OCI-M1 (cell line): Measurements from ENCODE around the gene MTUS2.

Experiments used
- DNase-seq: peaks from one replicate; lab custom pipeline; 2025; lab: John Stamatoyannopoulos, UW

Gene MTUS2

DNA sequence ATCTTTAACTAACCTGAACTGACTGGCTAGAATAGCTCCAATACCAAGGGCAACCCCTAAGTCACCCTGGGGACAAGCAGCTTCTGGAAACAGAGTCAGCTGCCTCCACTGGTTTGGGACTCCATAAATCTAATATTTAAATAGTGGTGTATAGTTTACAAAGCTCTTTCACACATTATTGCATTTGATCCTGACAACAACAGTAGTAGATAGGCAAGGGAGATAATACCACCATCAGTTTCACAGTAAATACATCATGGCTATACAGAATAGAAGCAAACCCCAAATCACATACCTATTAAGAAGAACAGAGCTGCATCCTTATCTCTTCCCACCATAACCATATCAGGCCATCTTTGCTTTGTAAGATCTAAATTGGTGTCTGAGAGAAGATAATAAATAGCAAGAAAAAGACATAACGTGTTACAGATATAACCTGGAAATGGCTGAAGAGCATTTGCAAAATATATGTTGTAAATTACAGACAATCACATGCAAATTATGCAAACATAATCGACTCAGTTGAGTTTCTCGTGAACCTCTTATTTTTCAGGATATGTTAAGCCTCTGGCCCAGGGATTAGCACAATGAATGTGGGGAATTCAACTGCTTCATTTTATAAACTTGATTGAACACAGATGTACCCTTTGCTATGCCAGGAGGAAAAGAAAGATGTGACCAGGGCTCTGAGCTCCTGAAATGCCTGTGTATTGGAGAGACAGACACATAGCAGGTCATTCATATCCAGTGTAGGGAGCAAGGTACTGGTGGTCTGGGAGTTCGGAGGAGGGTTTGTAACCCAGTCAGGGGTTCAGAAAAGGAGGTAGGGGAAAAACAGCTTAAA is 632.9 kb downstream of the MTUS2 start:
- no peak for DNase-seq

DNA sequence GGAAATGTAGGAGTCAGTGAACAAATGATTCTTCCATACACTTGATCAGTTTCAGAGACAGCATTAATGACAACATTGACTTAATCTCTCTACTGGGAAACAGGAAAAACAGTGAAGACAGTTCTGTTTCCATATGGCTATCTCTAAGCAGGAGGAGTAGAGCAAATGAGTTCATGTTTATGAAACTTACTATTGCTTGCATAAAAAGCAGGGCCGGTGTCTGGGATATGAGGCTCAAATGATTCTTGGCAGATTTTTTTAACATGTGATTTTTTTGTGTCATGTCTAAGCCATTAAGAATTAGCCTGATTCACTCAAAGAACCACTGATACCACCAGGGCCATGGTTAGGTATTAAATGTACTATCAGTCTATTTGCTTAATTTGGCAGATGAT is 633.5 kb downstream of the MTUS2 start:
- DNase-seq: no peak

DNA sequence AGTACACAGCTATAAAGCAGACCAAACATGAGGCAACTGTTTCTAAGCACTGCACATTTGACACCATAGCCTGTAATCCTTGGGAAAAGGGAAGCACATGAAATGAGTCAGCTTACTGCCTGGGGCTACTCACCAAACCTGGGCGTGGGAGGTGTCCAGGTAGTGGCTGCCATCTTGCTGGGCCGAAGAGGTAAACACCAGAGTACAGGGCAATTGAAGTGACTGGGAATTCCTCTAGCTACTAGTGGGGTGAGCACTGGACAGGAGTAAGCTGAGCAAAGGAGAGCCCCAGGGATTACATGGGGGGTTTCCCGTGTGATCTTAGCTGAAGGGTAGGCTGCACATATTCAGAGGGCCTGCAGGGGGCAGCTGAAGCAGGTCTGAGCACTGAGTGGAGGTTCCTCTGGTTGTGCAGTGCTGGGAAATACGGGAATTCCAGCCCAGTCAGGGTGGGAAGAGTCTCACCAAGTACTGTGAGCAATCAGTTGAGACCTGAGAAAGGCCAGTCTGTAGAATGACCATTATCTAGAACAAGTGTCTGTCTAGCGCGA is 634.9 kb downstream of the MTUS2 start:
- peak; percentile 61 for DNase-seq

DNA sequence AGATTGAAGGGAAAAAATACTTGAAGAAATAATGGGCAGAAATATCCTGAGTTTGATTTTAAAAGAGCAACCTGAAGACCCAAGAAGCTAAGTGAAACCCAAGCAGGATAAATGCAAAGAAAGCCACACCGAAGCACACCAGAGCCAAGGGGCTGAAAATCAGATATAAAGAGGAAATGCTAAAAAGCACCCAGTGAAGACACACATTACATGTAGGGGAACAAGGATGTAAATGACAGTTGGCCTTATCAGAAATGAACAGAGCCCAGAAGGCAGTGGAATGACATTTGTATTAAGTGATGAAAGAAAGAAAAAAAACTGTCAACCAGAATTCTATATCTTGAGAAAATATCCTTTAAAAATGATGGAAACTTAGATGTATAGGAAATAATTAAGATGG is 636.3 kb downstream of the MTUS2 start:
- DNase-seq: peak; percentile 89

DNA sequence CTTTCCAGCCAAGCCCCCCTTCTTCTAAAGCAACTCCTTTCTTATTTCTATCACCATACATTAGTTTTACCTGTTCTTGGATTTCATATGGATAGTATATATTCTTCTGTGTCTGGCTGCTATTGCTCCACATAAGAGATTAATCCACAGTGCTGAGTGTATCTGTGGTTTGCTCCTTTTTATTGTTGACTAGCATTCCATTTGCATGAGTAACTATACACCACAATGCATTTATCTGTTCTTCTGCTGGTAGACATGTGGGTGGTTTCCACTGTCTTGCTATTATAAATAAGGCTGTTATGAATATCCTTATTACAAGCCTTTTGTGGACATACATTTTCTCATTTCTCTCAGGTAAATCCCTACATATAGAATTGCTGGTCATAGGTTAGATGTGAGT is 637.2 kb downstream of the MTUS2 start:
- DNase-seq: peak; percentile 41

DNA sequence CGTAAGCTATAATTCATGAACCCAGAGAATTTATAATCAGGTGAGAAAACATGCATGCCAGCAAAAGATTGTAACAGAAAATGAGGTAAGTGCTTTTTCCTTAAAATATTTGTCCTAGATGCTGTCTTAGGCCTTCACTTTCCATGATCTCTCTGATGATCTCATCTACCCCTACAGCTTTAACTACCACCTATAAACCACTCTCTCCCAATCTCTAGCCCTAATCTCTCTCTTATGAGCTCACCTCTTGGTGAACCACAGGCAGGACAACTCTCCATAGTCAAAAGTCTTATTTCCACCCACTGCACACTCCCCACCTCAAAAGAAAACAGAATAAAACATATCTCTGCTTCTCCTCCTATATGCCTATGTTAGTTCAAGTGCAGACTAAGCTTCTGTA is 638.3 kb downstream of the MTUS2 start:
- DNase-seq: no peak

DNA sequence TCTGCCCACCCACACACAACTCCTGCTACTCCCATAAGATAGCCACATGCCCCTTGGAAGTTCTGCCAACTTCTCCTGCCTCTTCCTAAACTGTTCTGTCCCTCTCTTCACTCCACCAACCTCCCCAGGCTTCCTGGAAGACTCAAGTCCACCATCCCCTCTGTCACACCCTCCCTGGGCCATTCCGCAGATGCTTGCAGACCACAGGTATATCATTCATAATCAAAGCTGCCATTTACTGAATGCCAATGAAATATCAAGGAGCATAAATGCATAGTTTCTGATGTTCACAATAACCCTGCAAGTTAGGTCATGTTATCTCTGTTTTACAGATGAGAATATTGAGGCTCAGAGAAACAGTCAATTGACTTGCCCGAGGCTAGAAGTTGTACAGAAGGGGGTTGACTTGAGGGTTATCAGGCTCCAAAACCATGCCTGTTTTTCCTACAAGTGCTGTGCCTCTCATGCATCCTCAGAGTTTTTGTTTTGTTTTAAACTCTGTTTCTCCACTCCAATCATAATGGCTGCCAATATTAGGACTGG is 639.7 kb downstream of the MTUS2 start:
- peak; percentile 8 for DNase-seq

DNA sequence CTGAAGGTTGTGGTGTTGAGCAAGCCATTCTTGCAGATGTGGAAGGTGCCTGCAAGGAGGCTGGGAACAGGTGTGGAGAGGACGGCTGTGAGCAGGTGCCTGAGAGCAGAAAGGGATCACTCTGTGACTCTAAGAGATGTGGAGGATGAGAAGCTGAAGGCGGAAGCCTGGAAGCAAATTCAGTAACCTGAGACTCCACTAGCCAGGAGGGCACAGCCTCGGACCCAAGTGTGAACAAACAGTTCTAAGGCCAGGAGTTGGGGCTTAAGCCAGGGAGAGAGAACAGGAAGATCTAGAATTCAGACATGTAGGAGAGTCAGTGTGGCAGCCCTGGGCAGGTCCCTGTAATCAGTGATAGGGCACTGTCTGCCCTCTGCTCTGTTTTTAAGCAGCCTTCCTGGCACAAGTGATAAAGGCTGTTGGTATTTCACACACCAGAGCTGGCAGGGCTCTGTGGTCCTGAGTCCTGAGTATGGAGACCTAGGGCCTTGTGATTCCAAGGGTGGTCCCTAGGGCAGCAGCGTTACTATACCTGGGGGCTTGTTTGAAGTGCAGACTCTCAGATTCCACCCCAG is 644.1 kb downstream of the MTUS2 start:
- DNase-seq: no peak

DNA sequence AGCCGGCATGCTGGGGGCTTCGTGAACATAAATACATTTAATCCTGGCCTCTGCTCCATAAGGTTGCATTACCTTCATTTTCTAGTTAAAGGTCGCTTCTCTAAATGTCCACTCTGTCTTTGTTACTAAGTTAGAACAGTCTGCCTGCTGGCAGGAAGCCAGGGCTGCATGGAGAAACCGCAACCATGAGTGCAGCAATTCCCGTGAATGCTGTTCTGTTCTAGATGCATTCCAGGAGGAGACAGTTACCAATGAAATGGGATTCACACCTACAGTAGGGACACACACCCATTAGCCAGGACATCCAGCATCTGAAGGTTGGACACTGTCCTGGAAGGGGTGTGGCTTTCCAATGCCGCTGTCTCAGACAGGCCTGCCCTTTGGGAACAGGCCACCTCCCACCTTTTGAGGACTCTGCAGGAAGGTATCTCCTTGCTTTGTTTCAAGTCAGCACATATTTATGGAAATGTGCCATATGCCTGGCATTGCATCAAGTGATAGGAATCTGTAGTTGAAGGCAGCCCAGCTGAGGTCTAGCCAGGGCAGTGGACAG is 645.7 kb downstream of the MTUS2 start:
- DNase-seq: no peak

DNA sequence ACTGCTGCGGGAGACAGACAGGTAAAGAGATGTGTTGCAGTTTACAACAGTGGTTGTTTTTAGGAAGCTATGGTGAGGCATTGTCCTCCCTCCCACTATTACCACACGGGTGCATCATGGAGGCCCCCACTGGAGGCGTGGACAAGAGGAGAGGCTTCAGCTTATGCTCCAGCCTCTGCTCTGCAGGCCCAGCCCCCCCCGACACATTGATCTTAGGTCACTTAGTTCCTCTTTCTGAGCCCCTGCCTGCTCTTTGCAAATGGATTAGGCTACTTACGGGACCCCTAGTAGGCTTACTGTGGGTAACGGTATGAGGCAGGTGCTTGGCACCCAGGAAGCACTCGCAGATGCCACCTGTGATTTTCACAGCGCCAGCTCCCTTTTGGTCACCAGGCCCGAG is 651.4 kb downstream of the MTUS2 start:
- peak; percentile 71 for DNase-seq

DNA sequence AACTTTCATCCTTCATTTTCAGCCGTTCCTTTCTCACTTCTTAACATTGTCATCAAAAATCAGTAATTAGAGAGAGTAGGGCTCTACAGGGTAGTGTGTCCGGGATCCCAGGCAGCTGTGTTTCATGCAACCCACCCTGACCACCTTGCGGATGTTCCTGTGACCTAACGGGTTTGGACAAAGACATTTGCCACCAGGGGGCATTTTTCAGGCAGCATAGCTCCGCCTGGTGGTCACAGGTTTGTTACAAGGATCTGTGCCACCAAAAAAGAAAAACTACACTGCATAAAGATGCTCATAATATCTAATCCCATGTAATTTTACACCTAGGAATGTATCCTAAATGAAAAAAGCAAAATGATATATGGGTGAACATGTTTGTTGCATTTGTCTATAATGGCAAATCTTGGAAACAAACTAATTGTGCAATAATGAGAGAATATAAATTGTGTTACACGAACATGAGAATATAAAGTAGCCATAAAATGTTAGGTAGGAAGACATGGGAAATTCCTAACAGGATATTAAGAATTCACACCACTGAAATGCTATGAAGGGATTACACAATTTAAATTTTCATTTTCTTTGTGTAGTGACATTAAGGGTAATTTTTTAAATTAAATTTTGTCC is 652.3 kb downstream of the MTUS2 start:
- peak; percentile 73 for DNase-seq

DNA sequence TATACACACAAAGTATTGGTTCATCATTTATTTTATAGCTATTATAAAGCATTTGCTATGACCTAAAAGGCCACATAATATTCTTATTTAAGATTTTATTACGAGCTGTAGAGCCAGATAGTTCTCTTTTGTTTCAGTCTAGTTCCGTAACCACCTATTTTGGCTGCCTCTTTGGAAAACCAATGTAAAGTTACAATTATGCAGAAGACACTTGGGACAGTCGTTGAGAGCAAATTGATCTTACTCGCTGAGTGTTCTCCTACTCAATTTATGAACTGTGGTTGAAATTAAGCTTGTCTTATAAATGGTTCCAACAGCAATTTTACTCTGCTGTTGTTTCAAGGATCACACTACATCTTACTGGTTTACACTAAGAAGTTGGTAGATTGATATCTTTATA is 653.0 kb downstream of the MTUS2 start:
- DNase-seq: no peak

DNA sequence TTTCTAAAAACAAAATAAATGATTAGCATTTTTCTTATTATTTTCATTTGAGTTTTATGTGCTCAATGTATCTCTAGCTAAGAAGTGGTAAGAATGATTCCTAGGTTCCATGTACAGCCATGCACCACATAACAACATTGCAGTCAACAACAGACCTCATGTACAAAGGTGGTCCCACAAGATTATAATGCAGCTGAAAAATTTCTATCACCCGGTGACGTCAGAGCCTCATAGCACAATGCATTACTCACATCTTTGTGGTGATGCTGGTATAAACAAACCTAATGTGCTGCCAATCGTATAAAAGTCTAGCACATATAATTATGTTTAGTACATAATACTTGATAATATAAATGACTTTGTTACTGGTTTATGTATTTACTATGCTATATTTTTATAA is 654.9 kb downstream of the MTUS2 start:
- no peak for DNase-seq

DNA sequence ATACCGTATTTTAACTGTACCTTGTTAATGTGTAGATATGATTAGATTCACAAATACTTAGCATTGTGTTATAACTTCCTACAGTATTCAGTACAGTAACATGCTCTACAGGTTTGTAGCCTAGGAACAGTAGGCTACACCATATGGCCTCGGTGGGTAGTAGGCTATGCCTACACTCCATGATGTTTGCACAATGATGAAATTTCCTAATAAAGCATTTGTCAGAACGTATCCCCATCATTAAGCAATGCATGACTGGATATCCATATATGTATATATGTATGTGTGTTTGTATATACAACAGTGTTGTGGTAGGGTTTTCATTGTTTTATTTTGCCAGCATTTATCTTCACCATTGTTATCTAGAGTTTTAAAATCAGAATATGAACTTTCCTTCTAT is 655.9 kb downstream of the MTUS2 start:
- no peak for DNase-seq

DNA sequence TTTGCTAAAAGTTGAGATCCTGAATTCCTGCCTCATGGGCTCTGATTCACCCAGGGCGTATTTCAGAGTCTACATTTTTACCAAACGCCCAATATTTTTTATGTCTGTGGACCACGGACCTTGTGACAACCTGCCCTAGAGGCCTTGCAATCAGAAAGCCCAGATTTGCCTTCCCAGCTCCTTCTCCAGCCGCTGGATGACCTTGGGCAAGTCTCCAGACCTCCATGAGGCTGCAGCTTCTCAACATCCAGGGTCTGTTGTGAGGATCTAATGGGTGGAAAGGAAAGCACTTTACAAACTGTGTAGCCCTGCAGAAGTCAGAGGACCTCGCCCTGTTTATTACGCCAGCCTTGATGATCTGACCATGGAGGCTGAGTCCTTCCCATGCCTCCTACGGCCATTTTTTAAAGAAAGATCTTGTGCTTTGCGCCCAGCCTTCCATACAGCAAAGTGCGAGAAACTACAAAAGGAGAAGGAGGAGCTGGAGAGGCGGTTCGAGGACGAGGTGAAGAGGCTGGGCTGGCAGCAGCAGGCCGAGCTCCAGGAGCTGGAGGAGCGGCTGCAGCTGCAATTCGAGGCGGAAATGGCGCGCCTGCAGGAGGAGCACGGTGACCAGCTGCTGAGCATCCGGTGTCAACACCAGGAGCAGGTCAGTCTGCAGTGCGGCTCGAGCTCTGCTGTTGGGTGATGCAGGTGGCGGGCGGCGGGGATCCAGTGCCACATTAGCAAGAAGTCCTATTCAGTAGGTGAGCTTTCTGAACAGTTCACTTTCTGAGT is 659.8 kb downstream of the MTUS2 start:
- no peak for DNase-seq

DNA sequence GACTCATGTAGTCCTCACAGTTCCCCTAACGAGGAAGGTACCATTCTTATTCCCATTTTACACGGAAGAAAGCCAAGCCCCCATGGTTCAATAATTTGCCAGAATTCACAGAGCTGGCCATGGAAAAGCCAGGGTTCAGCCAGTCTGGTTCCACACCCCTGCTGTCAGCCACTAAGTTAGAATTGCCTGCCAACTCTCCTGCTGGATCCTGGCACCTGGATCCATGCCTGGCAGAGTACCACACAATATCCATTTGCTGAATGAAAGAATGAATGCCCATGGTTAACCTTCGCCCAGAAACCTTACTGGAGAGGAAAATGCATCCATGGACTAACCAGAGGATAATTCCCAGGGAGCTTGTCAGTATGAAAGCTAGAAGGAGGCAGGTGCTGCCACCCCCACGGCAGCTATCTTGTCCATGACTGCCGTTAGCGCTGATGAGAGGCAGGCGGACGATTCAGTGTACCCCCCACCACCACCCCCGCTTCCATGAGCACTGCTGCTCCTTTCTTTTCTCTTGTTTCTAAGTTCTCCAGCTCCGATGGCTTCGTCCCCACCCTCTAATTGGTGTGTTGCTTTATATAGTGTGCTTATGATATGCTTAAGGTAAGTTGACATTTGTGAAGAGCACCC is 660.9 kb downstream of the MTUS2 start:
- no peak for DNase-seq

DNA sequence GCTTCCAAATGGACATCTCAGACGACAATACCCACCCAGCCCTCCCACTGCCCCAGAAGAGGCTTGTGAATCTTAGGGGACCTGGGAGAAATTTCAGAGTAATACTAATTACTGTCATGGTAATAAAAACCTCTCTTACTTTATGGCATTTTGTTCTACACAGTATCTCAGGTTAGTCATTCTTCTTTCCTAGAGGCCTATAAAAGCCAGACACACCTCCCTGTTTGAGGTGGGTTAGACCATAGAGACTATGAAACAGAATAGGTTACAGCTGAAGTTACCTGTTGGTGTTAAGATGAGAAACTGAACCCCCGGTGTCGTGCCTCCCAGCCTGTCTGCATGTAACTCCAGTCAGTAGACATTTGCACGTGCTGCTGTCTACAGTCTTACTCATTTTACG is 661.5 kb downstream of the MTUS2 start:
- DNase-seq: no peak

DNA sequence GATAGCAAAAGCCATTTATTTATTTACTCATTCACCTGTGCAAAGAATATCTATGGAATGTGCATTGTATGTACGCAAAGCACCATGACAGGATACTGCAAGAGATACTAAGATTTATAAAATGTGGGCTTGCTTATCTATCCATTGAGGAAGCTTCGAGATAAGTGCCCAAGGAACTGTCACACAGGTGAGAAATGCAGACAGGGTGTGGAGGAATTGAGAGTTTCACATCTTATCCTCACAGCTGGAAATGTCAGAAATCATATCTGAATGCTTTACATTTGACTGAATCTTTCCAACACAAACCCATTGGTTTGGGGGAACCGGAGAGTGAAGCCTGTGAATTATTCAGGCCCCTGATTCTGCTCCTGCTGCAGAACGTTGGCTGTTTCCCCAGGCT is 662.4 kb downstream of the MTUS2 start:
- no peak for DNase-seq

DNA sequence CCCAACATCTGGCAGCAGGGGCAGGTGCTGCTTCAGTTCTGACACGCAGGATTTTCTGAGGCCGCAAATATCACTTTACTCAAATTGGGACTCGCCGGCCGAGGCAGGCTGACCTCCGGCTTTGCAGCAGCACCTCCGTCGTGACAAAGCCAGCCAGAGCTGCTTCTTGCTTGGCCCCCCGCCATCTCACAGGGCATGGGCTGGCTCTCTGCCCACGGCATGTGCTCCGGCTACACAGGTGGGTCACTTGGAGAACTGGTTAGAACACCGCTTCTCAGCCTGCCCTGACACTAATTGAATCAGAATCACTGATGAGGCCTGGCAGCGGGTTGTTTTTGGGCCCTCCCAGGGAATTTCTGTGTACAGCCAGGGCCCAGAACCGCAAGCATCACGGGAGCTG is 663.1 kb downstream of the MTUS2 start:
- no peak for DNase-seq

DNA sequence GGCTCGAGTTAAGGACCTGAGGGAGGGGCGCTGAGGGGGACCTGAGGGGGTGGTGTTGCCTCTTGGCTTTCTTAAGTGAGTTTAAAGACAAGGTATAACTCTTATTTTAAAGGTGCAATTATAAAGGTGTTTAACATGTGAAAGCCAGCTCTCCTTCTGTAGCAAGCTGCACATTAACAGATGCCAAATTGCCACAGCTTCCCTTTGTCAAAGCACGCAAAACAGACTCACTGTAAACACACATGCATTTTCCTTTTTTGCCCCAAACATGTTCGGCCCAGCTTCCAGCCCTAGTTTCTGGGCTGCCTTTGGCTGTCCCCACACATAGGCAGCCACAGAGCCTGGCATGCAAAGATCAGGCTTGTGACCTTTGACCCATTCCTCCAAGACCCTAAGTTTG is 663.5 kb downstream of the MTUS2 start:
- DNase-seq: no peak

DNA sequence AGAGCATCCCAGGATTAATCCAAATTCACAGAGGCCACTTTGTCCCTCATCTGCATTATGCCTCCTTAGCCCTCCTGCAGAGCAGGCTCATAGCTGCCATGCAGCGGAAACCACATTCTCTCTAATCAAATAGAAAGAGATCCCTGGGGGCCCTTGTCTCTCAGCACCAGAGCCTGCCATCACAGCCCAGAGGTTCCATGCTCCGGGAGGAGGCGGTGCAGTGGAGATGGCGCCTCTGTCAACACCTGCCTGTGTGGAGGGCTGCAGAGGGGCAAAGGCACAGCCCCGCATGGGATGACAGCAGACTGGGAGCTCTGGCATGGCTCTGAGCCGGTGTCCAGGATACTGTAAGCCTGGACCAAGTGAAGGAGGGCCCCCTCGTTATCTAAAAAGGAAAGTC is 664.1 kb downstream of the MTUS2 start:
- DNase-seq: no peak
